ENCODE data around the gene PLD1.
"Not testable (repeated sequence)": the region's sequence is repeated elsewhere in the genome, so short reads cannot be mapped to it uniquely, and the experiment has no call there.

DNA sequence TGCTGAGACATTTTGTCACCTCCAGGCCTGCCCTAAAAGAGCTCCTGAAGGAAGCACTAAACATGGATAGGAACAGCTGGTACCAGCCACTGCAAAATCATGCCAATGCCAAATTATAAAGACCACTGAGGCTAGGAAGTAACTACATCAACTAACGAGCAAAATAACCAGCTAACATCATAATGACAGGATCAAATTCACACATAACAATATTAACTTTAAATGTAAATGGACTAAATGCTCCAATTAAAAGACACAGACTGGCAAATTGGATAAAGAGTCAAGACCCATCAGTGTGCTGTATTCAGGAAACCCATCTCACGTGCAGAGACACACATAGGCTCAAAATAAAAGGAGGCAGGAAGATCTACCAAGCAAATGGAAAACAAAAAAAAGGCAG, 183.5 kb downstream of the PLD1 start:
- TF ChIP-seq, protein P1, sequence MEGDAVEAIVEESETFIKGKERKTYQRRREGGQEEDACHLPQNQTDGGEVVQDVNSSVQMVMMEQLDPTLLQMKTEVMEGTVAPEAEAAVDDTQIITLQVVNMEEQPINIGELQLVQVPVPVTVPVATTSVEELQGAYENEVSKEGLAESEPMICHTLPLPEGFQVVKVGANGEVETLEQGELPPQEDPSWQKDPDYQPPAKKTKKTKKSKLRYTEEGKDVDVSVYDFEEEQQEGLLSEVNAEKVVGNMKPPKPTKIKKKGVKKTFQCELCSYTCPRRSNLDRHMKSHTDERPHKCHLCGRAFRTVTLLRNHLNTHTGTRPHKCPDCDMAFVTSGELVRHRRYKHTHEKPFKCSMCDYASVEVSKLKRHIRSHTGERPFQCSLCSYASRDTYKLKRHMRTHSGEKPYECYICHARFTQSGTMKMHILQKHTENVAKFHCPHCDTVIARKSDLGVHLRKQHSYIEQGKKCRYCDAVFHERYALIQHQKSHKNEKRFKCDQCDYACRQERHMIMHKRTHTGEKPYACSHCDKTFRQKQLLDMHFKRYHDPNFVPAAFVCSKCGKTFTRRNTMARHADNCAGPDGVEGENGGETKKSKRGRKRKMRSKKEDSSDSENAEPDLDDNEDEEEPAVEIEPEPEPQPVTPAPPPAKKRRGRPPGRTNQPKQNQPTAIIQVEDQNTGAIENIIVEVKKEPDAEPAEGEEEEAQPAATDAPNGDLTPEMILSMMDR (IDR thresholded peaks at IDR 0.05; ENCODE audit: control extremely low read depth in 1 of 3, insufficient read depth in 1 of 3, low read depth in 1 of 3, low read length in 3 of 3): not testable (repeated sequence)
- not testable (repeated sequence) for TF ChIP-seq SIX5, YY1 (IDR thresholded peaks at IDR 0.05; ENCODE audit: low read depth, low read length)
- TF ChIP-seq, protein P2, sequence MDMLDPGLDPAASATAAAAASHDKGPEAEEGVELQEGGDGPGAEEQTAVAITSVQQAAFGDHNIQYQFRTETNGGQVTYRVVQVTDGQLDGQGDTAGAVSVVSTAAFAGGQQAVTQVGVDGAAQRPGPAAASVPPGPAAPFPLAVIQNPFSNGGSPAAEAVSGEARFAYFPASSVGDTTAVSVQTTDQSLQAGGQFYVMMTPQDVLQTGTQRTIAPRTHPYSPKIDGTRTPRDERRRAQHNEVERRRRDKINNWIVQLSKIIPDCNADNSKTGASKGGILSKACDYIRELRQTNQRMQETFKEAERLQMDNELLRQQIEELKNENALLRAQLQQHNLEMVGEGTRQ (IDR thresholded peaks at IDR 0.05; ENCODE audit: low read length): not testable (repeated sequence)

Data from H1 (cell line).